Neural cell (in vitro differentiated cells): ENCODE results near the gene TNS3.

Experiments
- EP300 ChIP-seq: fragments of 450-650 bp; conservative IDR thresholded peaks from 2 replicates; pipeline ENCODE4 v1.6.1; 2014; ENCODE audit warnings: antibody characterized with exemption, mild to moderate bottlenecking, moderate library complexity; ENCODE audit not compliant: poor library complexity, severe bottlenecking
- EZH2 ChIP-seq: fragments of 200-600, 300-800 bp; shearing (Covaris generic), sonication (generic); IDR thresholded peaks from 2 replicates; pipeline ENCODE4 v1.6.1; 2014; ENCODE audit warnings: antibody characterized with exemption, low read length, borderline replicate concordance, mild to moderate bottlenecking; ENCODE audit not compliant: insufficient read depth, poor library complexity, severe bottlenecking
- POLR2AphosphoS5 ChIP-seq: IDR thresholded peaks from 2 replicates; pipeline ENCODE4 v1.6.1; 2012
- RAD21 ChIP-seq: fragments of 450-650 bp; conservative IDR thresholded peaks from 2 replicates; pipeline ENCODE4 v1.6.1; 2014; ENCODE audit warnings: antibody characterized with exemption, mild to moderate bottlenecking, moderate library complexity
- REST ChIP-seq: IDR thresholded peaks from 2 replicates; pipeline ENCODE4 v1.6.1; 2012; ENCODE audit warnings: borderline replicate concordance
- SMC3 ChIP-seq: fragments of 450-650 bp; conservative IDR thresholded peaks from 2 replicates; pipeline ENCODE4 v1.6.1; 2014; ENCODE audit warnings: antibody characterized with exemption, mild to moderate bottlenecking, moderate library complexity; ENCODE audit not compliant: poor library complexity
- TAF1 ChIP-seq: IDR thresholded peaks from 2 replicates; pipeline ENCODE4 v1.6.1; 2012; ENCODE audit warnings: low read depth
- TF ChIP-seq, protein P1 (sequence below): fragments of 450-650 bp; IDR thresholded peaks from 2 replicates; pipeline ENCODE4 v1.5.1; 2014; ENCODE audit warnings: antibody characterized with exemption, mild to moderate bottlenecking, moderate library complexity; ENCODE audit not compliant: poor library complexity, severe bottlenecking

- TF ChIP-seq, protein P1, sequence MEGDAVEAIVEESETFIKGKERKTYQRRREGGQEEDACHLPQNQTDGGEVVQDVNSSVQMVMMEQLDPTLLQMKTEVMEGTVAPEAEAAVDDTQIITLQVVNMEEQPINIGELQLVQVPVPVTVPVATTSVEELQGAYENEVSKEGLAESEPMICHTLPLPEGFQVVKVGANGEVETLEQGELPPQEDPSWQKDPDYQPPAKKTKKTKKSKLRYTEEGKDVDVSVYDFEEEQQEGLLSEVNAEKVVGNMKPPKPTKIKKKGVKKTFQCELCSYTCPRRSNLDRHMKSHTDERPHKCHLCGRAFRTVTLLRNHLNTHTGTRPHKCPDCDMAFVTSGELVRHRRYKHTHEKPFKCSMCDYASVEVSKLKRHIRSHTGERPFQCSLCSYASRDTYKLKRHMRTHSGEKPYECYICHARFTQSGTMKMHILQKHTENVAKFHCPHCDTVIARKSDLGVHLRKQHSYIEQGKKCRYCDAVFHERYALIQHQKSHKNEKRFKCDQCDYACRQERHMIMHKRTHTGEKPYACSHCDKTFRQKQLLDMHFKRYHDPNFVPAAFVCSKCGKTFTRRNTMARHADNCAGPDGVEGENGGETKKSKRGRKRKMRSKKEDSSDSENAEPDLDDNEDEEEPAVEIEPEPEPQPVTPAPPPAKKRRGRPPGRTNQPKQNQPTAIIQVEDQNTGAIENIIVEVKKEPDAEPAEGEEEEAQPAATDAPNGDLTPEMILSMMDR, result no peak
- TF ChIP-seq SMC3 (no peak), EP300 (no peak), REST (no peak), POLR2AphosphoS5 (no peak), TAF1 (no peak), EZH2 (no peak), RAD21 (no peak)
Observed at GRCh38 chr7:47452715-47453092, 129.2 kb downstream of the TNS3 start.
